ENCODE data around the gene CTIF.

DNA sequence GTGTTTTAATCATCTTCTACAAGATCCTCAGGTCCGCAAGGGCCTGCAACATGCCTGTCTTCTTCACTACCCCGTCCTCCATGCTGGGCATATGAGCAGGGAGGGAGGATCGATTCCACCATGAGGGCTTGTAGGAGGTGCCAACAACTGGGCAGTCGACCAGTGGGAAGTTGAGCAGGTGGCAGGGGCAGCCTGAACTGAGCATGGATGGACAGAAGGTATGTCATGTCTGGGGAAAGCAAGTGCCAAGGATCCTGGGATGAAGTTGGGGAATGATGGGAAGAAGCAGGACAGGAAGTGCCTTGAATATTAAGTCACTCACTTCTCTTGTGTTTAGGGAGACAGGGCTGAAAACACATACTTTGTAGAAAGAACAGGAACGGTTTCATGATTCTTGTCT lies 44.7 kb downstream of the CTIF start:
- no peak for TF ChIP-seq POLR2A (IDR thresholded peaks at IDR 0.05)
- TF ChIP-seq, protein P1, sequence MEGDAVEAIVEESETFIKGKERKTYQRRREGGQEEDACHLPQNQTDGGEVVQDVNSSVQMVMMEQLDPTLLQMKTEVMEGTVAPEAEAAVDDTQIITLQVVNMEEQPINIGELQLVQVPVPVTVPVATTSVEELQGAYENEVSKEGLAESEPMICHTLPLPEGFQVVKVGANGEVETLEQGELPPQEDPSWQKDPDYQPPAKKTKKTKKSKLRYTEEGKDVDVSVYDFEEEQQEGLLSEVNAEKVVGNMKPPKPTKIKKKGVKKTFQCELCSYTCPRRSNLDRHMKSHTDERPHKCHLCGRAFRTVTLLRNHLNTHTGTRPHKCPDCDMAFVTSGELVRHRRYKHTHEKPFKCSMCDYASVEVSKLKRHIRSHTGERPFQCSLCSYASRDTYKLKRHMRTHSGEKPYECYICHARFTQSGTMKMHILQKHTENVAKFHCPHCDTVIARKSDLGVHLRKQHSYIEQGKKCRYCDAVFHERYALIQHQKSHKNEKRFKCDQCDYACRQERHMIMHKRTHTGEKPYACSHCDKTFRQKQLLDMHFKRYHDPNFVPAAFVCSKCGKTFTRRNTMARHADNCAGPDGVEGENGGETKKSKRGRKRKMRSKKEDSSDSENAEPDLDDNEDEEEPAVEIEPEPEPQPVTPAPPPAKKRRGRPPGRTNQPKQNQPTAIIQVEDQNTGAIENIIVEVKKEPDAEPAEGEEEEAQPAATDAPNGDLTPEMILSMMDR (IDR thresholded peaks at IDR 0.05), result no peak
- no peak for TF ChIP-seq POLR2AphosphoS5 (IDR thresholded peaks at IDR 0.05)
- TF ChIP-seq EP300 (IDR thresholded peaks at IDR 0.05), result no peak
